Amygdala (tissue), 56 donors: ENCODE results near the gene PRKCQ.

Experiments used
- DNase-seq, 56 donors: peaks; one replicate each; lab custom pipeline; 2025; lab: John Stamatoyannopoulos, UW

Gene PRKCQ

DNA sequence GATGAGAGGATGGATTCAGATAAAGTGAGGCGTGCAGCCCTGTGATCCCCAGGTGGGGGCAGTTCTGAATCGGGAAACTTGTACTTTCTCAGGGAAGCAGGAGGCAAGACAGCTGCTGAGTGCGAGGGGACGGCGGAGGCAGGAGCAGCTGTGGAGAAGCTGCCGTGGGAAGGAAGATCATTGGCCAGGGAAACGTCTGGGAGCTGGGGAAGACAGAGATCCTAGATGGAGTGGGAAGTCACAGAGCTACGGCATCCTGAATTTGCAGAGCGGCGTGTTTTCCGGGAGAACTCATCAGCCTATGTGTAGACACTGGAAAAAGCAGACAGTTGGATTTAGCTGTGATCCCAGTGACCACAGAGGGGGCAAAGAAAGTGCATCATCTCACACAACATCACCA is 9.2 kb downstream of the PRKCQ start:
- DNase-seq: no peak

DNA sequence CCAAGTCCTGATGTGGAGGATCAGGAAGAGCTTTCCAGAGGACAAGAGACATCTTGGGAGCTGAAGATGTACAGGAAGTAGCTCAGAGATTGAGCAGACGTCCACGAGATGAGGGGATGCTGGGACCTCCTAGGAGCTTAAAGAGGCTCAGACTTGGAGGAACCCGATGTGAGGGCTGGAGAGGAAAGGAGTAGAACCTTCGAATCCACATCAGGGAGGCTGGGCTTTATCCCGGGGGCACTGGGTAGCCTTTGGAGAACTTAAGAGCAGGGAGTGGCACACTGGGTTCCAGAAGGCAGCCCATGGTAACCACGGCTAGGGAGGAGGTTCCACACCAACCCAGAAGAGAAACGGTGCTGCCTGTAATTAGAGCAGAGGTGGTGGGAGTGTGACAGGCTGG is 10.8 kb downstream of the PRKCQ start:
- DNase-seq: no peak

DNA sequence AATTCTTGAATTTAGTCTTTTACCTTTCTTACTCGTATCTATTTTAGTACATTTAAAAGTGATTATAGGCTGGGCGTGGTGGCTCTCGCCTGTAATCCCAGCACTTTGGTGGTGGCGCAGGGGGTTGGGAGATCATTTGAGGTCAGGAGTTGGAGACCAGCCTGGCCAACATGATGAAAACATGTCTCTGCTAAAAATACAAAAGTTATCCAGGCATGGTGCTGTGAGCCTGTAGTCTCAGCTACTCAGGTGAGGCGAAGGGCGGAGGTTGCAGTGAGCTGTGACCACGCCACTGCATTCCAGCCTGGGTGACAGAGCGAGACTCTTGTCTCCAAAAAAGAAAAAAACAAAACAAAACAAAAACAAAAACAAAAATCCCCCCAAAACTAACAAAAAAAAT is 12.2 kb downstream of the PRKCQ start:
- DNase-seq: no peak

DNA sequence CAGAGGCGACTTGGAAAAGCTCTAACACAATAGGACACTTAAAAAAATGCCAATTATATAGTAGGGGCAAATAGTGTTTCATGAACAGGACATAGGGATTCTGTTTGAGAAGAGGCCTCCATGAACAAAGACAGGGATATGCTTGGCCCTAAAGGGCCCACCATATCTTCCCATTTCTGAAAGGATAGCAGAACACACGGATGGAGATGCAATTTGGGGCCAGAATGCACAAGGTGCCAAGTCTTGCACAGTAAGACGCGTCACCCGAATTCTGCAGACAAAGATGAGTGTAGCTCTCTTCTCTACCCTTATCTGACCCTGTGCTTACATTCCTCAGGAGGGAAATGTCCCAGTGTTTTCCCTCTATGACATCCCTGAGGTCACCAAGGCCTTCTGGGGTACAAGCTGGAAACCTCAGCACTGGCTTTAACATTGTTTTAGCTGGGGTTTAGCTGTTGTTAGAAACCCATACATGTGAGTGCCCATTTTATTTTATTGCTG is 12.8 kb downstream of the PRKCQ start:
- DNase-seq: no peak

DNA sequence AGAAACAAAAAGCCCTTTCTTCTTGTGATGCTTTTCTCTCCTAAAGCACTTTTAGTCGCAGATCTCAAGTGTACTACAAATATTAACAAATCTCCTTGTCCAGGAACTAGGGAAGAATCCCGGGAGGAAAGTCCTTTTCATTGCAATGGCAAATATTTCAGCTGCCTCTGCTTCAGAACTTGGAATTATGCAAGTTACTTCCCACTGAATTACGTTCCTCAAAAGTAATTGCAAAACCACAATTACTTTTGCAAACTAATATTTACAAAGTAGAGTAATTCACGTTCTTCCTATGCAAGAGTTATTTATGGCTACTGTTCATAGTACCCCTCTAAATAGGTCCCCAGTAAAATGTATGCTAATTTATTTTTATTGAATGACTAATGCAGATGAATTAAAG is 14.5 kb downstream of the PRKCQ start:
- no peak for DNase-seq

DNA sequence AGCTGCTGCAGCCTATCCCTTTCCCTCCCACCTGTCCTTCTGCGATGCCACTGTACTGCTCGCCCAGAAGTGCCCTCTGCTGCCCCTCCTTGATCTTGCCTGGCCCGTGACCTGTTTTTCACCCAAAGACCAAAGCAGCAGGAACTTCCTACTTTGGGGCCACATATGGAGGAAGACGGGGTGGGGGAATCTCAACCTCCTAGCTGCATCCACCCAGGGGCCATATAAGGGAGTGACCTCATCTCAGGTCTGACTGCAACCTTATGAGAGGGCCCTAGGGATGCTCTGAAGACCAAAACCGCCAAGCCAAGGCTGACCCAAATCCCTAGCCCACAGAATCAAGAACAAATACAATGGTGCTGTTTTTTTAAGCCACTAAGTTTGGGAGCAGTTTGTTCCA is 15.7 kb downstream of the PRKCQ start:
- DNase-seq: no peak

DNA sequence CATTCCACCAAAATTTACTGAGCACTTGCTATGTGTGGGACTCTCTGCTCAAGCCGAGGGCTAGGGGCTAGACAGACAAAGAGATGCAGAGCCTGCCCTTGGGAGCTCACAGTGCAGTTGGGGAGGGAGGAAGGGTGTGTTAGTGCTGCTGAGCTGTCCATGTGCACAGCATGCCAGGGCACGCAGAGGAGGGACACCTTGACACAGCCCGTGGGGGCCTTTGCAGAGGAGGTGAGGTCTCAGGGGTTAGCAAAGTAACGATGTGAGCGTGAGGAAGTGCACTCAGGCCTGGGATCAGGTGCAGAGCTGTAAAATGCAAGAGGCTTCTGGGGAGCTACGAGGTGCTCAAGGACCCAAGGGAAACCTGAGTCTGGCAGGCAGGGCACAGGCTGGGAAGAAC is 16.3 kb downstream of the PRKCQ start:
- no peak for DNase-seq

DNA sequence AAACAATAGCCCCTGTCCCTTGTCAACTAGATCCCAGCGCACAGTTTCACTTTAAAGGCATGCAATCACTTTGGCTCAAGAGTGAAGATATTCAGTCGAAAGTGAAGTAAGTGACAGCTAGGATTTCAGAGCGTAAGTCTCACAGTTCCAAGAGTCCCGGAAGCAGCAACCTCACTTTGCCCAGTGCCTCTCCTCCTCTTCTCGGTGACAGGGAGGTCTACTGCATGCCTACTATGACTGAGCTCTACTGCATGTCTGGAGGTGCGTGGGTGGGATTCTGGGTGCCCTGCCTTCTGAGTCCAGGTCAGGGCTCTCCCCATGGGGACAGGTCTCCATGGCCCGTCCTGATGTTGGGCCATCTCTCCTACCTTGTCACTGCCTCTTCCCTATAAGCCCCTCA is 17.0 kb downstream of the PRKCQ start:
- no peak for DNase-seq

DNA sequence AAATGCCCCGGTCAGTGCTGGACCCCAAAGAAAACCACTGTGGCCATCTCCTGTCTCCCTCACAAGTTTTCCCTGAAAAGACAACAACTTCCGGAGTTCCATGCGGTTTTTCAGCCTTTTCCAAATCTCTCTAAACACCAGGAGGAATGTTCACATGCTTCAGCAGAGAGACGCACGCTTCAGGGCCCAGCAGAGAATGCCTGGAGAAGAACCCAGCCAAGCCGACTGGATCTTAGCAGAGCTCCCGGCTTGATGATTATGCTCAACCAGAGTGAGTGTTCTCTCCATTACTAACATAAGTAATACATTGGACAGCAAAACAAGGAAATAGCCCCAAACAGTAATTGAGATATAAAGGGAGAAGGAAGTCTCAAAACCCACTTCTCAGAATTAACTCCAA is 17.9 kb downstream of the PRKCQ start:
- no peak for DNase-seq

DNA sequence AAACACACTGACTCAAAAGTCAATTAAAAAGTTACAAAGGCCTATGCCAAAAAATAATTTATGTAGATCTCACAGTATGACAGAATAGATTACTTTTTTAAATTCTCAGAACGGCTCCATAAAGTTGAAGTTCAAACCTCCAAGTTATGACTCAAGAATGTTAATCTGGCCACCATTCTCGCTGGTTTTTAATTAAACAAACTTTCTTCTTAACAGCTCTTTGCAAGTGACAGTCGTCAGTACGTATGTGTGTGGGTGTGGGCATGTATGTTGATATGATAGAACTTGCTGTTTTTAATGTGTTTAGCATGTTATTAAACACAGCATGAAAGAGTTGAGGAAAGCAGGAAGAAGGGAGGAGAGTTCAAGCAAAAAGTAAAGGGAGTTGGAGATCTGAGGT is 18.5 kb downstream of the PRKCQ start:
- no peak for DNase-seq

DNA sequence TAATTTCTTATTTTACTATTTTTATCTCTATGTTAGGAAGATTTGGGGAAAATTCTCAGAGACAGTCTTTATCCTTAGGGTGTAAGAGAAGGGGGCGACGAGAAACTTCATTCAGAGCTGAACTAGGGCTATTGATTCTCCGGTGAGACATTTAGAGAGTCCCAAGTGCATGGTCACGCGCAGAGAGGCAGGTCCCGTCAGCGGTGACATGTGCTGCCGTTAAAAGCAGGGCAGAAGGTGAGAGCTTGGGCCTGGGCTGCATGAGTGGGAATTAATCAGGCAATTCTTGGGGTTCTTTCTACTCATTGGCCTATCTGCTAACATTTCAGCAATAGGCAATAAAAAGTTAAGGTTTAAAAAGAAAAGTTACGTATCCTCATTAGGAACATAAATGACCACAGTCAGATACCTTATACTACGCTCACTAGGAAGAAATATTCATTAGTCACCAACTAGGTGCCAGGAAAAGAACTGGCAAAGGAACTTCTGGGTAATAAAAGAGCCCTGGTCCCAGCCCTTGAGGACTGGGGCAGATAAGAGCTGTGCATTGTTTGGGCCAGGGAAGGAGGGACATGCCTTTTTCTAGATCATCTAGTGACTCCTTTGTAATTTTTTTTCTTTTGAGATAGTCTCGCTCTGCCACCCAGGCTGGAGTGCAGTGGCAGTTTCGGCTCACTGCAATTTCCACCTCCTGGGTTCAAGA is 21.2 kb downstream of the PRKCQ start:
- DNase-seq: no peak

DNA sequence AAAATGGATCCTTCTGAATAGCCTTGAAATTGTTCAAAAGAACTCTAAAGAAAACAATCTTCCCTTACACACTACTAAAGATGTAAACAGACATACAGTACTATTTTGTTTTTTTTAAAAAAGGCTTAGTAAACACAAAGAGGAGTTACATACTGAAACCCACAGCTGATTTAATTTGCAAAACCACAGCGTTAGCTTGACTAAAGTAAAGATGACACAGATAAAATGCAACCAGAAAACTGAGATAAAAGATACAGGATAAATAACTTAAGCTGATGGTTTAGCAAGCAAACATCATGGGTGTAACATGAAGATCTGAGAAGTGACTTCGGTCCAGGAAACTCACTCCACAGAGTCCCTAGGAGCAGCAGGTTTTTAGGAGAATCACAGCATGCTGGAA is 21.8 kb downstream of the PRKCQ start:
- no peak for DNase-seq

DNA sequence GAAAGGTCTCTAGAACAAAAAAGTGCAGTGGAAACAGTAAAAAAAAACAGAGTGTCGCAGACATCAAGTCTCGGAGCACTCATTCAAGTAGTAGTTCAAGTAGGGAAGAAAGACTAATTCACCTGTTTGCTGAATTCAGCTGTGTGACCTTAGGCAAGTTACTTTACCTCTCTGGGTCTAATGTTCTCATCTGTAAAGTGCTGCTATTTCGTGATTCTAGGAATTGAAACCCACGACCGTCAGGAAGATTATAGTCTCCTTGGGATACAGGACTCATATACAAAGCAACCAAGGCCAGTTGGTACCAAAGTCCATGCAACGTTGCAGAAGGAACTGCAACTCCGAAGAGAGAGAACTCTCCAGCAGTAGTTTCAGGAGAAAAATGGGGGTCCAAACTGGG is 26.1 kb downstream of the PRKCQ start:
- no peak for DNase-seq

DNA sequence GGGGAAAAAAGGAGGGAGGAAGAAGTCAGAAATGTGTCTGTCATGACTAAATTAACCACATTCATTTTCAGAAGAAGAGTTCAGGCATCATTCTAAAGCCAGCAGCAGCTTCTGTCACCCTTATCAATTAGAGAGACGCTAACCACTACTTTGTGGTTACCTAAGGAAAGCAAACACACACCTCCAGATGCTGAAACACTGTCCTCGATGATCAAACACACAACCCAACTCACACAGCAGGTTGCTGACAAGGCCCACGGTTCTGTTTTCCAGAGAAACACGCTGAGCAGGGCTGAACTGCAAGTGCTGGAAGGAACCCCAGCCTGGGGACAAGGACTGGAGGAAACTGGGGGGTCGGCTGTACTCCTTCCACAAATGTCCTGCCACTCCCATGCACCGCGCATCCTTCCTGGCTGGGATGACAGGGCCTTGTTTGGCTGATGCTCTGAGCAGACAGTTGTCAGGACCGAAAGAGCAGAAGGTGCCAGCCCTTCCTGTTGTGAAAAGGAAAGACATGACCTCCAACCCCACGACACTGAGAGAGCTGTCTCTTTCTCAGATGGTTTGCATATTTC is 36.6 kb downstream of the PRKCQ start:
- no peak for DNase-seq

DNA sequence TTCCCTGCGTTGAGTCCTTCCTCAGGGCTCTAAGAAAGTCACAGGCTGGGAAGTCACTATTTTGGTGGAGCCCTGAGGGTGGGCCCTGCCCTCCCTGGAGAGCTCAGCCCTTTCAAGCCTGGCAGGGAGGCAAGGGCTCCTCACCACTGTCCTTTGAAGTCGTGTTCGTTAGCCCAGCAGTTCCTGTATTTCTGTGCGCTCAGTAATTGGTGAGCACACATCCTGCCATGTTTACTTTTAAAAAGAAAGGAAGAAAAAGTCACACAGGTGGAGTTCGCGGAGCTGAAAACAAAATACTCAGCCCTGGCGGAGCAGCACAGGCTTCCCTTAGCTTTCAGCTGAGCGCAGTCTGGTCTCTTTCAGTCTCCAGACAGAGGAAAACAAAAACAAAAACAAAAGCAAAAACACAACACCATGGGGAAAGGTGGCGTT is 37.1 kb downstream of the PRKCQ start:
- no peak for DNase-seq

DNA sequence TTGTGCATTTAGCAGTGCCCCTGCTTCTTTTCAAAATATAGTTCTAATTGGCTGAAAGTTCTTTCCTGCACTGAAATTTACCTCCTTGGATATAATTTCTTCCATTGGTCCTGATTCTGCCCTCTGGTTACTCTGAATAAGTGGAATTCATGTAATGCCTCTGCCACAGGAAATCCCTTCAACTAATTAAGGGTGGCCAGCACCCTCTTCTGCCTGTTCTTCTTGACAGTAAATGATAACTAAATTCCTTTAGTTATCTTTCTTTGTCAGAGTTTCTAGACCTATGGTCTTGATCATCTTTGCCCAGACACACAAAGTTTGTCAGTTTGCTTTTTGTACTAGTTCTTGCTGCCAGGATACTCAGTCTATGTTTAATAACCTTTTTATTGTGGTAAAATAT is 40.2 kb downstream of the PRKCQ start:
- no peak for DNase-seq

DNA sequence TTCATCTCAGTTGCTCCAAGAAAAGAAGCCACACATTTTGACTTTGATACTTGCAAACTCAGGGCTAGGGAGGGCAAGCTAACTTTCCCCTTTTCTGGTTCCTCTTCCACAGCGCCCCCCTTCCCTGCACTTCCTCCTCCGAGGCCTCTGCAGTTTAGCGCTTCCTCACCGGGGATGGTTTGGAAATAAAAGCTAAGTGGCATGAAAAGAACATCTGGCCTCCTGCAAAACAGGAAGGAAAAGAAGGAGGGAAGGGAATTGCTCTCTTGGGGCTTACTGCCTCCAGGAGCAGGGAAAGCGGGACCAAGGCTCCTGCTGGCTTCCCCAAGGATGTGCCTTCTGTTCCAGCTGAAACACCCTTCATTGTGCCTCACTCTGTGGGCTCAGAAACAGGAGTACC is 42.3 kb downstream of the PRKCQ start:
- DNase-seq: peak in 2 of 56 donors; percentile 1 to 7

DNA sequence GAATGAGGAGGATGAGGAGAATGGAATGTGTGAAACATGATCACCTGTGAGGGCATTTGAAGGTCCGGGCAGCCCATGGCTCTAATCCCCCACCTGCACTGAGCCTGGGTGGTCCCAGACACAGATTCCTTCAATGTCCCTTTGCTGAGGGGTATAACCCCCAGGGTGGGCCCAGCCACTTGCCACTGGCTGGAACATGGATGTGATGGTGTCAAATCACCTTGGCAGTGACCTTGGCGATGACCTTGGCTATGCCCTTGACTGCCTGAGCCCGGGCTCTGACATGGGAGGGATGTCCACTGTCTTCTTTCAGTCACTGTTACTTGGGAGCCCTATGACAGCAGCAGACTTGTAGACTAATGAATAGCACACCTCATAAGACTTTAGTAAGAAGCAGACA is 44.0 kb downstream of the PRKCQ start:
- DNase-seq: no peak

DNA sequence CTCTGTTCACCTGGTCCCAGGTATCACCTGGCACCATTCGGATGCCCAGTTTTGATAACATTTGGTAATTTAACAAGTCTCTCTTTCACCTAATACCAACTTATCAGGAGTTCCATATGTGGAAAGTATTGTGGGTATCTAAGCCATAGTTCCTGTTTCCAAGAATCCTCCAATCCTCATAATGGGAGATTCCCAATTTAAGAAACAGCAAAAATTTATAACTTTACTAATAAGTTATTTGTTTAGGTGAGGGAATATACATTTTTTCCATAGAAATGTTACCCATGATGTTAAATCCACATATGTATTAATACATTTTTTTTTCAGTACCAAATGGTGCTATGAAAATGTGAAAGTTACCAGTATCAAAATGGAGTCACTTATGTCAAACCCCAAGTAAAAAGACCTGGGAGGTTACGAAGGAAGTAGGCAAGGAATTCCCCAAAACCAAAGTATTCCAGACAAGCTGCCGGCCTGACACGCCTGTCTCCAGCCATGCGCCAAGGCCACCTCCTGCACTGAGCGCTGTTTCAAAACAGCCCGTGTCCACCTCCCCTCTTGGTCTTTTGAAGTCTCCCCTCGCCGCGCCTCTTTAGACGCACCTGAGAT is 44.8 kb downstream of the PRKCQ start:
- no peak for DNase-seq

DNA sequence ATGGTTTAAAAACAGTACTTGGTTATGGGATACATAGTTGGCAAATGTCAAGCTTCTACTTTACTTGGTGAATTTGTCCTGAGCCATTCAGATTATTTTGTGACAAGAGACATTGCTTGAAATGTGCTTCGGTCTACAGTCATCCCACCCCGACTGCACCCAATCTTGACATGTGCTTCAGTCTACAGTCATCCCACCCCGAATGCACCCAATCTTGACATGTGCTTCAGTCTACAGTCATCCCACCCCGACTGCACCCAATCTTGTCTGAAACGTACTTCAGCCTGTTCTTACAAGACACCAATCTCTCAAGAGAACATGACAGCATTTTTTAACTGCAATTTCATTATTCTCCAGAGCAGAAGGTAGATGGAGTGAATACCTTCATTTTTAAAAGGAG is 47.8 kb downstream of the PRKCQ start:
- no peak for DNase-seq

DNA sequence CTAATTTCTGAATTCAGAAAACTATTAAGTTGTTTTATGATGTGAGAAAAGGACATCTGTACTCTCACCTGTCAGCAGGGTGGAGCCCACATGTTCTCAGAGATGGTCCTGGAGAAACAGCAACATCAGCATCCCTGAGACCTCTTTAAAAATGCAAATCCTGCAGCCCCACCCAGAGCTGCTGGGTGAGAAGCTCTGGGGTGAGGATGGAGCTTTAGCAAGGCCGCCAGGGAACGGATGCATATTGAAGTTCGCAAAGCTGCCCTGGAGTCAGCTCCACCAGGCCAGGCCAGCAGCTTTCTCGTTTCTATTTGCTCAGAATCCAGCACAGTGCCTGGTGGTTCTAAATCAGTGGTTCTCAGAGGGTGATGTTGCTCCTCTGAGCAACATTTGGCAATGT is 49.1 kb downstream of the PRKCQ start:
- no peak for DNase-seq

DNA sequence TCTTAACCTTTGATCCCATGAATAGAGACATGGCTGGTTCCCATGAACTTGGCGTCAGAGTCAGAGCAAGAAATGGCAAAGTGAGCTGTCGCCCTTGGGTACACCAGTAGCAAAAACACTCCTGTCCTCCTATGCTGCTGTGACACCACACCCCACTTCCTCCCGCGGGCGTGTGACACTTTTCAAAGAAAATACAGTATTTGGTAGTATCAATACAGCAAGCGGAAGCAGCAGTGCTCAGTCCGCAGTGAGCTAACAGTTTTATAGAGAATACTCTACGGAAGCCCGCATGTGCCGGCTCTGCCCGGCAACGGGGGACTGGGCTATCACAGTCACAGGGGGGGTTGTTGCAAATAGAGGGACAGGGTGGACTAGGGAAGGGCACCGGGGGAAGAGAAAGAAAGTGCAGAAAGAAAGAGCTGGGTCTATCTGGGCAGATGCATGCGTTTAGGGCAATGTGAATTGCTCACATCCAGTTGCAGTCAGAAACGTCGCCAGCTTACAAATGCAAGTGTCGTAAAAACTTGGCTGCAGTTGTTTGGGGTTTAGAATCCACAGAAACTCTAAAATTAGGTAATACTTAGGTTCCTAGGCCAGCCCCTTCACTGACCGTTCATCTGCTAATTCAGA is 49.8 kb downstream of the PRKCQ start:
- no peak for DNase-seq
